Naive thymus-derived CD8-positive, alpha-beta T cell (primary cell): ENCODE data around the gene RNF217. TPM values are rescaled to one million over a fixed set of nuclear protein-coding genes. Genes with fewer than 3 reads are reported as not detected.
"Not testable (repeated sequence)": the region's sequence is repeated elsewhere in the genome, so short reads cannot be mapped to it uniquely, and the experiment has no call there.

Source experiments
- ATAC-seq, 2 donors: fragments of 150-1000 bp; cut with Tn5 transposase in 1 of 2; sonication (Bioruptor Pico), chemical (Tn5 transposase) in 1 of 2; 1 replicate in 1 of 2; 2 replicates in 1 of 2; pipeline ENCODE4 v1.10.0; 2021; ENCODE audit warnings: mild to moderate bottlenecking in 2 of 2, moderate library complexity in 2 of 2
- POLR2A ChIA-PET: fragments of 350-600 bp; sonication (Branson Sonifier 250); formaldehyde crosslinking; loops from one replicate; lab custom pipeline; 2021; ENCODE audit warnings: antibody characterized with exemption; lab: Charles Lee
- DNase-seq, 10 donors: peaks; one replicate each; pipeline versions ENCODE4 v3.0.0 to v3.0.0-alpha.2; 2020 to 2022
- H3K27ac Mint-ChIP-seq, 10 donors: one replicate each; pipeline ENCODE4 v1.8.0; 2020 to 2022; ENCODE audit warnings: mild to moderate bottlenecking in 10 of 10, mixed read lengths in 10 of 10, moderate library complexity in 4 of 10, inconsistent platforms in 1 of 10
- H3K27me3 Mint-ChIP-seq, 5 donors: one replicate each; pipeline ENCODE4 v1.8.0; 2021 to 2022; ENCODE audit warnings: mixed read lengths in 5 of 5
- H3K36me3 Mint-ChIP-seq, 3 donors: one replicate each; pipeline ENCODE4 v1.8.0; 2020 to 2022; ENCODE audit warnings: mixed read lengths in 3 of 3, mild to moderate bottlenecking in 2 of 3, inconsistent platforms in 1 of 3
- H3K4me1 Mint-ChIP-seq, 4 donors: one replicate each; pipeline ENCODE4 v1.8.0; 2021 to 2022; ENCODE audit warnings: mixed read lengths in 4 of 4
- H3K4me3 Mint-ChIP-seq, 10 donors: one replicate each; pipeline ENCODE4 v1.8.0; 2020 to 2022; ENCODE audit warnings: mild to moderate bottlenecking in 10 of 10, mixed read lengths in 10 of 10, moderate library complexity in 6 of 10, inconsistent platforms in 1 of 10
- H3K9me3 Mint-ChIP-seq, 9 donors: one replicate each; pipeline ENCODE4 v1.8.0; 2020 to 2022; ENCODE audit warnings: mixed read lengths in 9 of 9, mild to moderate bottlenecking in 3 of 9, inconsistent platforms in 1 of 9, moderate library complexity in 1 of 9
- polyA plus RNA-seq, 3 donors: library from polyadenylated mRNA; unstranded; fragments of 300-500 nt; fragmentation: Illumina TruSeq; gene quantifications; one replicate each; pipeline ENCODE4 v1.2.3, GENCODE V29; 2021
- total RNA-seq, 8 experiments: library from RNA in 2 of 8; stranded (reverse) in 2 of 8; gene quantifications; one replicate each; pipeline ENCODE4 v1.2.3 and lab custom pipeline; 2021 to 2026

The RNF217 gene
- total and polyA plus RNA-seq, 5 experiments from 2014 or later = 0.05 TPM; not detected in 4

- H3K4me3 Mint-ChIP-seq, H3K4me1 Mint-ChIP-seq, H3K36me3 Mint-ChIP-seq, ATAC-seq, H3K27me3 Mint-ChIP-seq, H3K9me3 Mint-ChIP-seq, POLR2A ChIA-PET, H3K27ac Mint-ChIP-seq, DNase-seq: not testable (repeated sequence)
Measured at GRCh38 chr6:125036486-125036885, 74.2 kb downstream of the RNF217 start.

DNA sequence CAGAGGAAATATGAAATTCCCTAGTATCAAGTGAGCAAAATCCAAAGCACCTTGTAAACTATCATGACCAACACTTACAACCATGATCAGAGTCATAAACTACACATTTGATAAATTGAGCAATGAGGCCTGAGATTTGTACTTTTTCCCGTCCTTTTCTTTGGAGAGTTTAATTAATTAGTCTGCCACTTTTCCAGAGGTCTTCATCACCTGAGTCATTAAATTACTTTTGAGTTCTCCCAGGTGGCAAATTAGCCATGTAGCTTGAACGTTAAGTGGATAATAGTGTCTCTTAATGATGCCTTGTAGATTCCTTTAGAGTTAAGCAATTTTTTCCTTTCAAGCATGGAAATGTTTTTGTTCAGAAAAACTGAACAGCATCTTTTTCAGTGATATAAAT, 75.6 kb downstream of the RNF217 start:
- no peak for DNase-seq
- Mint-ChIP-seq H3K4me3 (no peak overlapping the region), H3K9me3 (peaks cover 0 to 6% (median 1%) of the 10 kb centered on the region in 9 donors), H3K36me3 (no peaks in the 10 kb centered on the region), H3K4me1 (no peaks in the 10 kb centered on the region), H3K27ac (no peak overlapping the region), H3K27me3 (peaks cover 0 to 10% (median 0%) of the 10 kb centered on the region in 5 donors)
- no peak for ATAC-seq
- POLR2A ChIA-PET = no interaction called here

DNA sequence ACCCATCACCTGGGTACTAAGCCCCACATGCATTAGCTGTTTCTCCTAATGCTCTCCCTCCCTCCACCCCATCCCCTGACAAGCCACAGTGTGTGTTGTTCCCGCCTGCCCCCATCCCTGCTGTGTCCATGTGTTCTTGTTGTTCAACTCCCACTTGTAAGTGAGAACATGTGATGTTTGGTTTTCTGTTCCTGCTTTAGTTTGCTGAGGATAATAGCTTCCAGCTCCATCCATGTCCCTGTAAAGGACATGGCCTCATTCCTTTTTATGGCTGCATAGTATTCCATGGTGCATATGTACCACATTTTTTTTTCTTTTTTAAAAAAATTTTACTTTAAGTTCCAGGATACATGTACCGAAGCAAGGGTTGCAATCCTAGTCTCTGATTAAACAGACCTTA, 76.7 kb downstream of the RNF217 start:
- no peak overlapping the region for H3K4me3 Mint-ChIP-seq
- POLR2A ChIA-PET = no interaction called here
- peaks cover 0 to 10% (median 0%) of the 10 kb centered on the region in 5 donors for H3K27me3 Mint-ChIP-seq
- H3K27ac Mint-ChIP-seq = no peak overlapping the region
- H3K4me1 Mint-ChIP-seq = no peaks in the 10 kb centered on the region
- ATAC-seq (no peak), DNase-seq (no peak)
- H3K9me3 Mint-ChIP-seq = peaks cover 0 to 6% (median 1%) of the 10 kb centered on the region in 9 donors
- no peaks in the 10 kb centered on the region for H3K36me3 Mint-ChIP-seq

DNA sequence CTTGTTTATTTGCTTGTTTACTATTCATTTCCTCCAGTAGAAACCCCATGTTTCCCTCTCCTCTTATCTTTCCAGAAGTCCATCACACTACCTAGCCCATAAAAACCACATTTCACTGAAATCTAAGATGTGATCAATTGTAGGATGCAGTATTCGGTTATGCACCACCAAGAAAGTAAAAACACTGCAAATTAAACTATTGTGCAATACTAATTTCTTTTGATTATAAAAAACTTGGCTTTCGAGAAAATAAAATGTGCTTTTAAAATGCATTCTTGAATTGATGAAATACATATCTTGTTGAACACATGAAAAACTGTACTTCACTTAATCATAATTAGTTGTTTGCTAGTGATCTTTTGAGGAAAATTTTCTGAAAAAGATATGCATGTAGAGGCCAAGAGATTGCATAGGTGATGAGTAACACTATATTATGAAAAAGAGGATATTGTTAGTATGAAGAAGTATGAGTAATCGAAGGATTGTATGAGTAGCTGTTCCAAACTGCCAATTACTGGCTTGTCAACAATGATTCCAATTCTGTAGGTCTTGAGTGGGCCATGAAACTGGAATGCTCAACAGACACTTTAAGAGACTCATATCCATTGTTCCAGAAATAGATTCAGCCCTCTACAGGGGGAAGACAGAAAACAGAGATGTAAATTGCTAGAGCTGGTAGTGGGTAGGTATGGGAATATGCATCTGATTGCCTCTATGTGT, 79.7 kb downstream of the RNF217 start:
- Mint-ChIP-seq H3K9me3 (peaks cover 0 to 6% (median 1%) of the 10 kb centered on the region in 9 donors), H3K27ac (no peak overlapping the region), H3K4me1 (no peaks in the 10 kb centered on the region), H3K4me3 (no peak overlapping the region), H3K36me3 (no peaks in the 10 kb centered on the region), H3K27me3 (peaks cover 0 to 7% (median 0%) of the 10 kb centered on the region in 5 donors)
- ATAC-seq (no peak), DNase-seq (no peak)
- POLR2A ChIA-PET = no interaction called here

DNA sequence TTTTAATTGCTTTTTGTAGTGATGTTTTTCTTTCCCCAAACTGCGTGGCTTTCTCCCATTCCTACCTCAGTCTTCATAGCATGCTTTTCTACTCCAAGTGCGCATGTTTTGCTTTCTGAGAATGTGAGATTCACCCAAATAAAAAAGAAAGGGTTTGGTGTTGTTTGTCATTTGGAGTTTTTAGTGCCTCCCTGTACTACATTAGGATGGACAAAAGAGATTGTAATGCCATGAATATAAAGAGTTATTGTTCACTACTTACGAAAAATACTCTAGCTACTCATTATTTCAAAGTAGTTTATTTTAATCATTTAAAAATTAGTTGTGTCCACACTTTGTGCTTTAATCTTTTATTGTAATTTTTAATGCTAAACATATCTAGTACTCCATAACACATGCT, 81.8 kb downstream of the RNF217 start:
- H3K27ac Mint-ChIP-seq = no peak overlapping the region
- ATAC-seq = no peak
- POLR2A ChIA-PET = interaction anchor here (0.6 kb wide), 1 partner anchor 61 kb away, joined by 3 read pairs; no protein-coding TSS in a partner anchor
- peaks cover 0 to 2% (median 0%) of the 10 kb centered on the region in 9 donors for H3K9me3 Mint-ChIP-seq
- DNase-seq = no peak
- H3K36me3 Mint-ChIP-seq = no peaks in the 10 kb centered on the region
- peaks cover 0 to 6% (median 0%) of the 10 kb centered on the region in 5 donors for H3K27me3 Mint-ChIP-seq
- H3K4me1 Mint-ChIP-seq = no peaks in the 10 kb centered on the region
- H3K4me3 Mint-ChIP-seq = no peak overlapping the region

DNA sequence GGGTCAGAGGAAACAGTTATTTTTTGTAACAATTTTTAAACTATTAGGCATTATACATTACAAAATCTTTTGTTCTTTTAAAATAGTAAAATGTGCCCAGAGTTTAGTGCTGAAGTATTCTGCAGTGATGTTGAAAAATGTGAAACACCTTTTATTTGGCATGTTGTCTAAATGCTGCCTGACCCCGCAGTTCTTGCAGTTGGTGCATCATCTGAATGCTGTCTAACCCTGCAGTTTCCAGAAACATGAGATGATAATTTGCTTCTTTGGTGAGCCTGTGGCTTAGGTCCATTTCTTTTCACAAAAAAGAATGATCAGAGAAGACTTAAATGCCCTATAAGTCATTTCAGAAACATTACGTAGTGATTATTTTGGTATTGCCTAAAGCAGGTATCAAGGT, 82.4 kb downstream of the RNF217 start:
- Mint-ChIP-seq H3K36me3 (no peaks in the 10 kb centered on the region), H3K9me3 (no peaks in the 10 kb centered on the region), H3K27ac (no peak overlapping the region), H3K4me3 (no peak overlapping the region), H3K4me1 (no peaks in the 10 kb centered on the region), H3K27me3 (peaks cover 0 to 2% (median 0%) of the 10 kb centered on the region in 5 donors)
- no peak for ATAC-seq
- no peak for DNase-seq
- POLR2A ChIA-PET = no interaction called here

GRCh38 chr6:125046107-125046925, 84.1 kb downstream of the RNF217 start:
- no peaks in the 10 kb centered on the region for H3K9me3 Mint-ChIP-seq
- ATAC-seq (no peak), DNase-seq (no peak)
- H3K36me3 Mint-ChIP-seq = no peaks in the 10 kb centered on the region
- H3K27me3 Mint-ChIP-seq = no peaks in the 10 kb centered on the region
- no peak overlapping the region for H3K27ac Mint-ChIP-seq
- no peaks in the 10 kb centered on the region for H3K4me1 Mint-ChIP-seq
- H3K4me3 Mint-ChIP-seq = no peak overlapping the region
- POLR2A ChIA-PET = no interaction called here

GRCh38 chr6:125048274-125048673, 86.0 kb downstream of the RNF217 start:
- Mint-ChIP-seq H3K4me1 (no peaks in the 10 kb centered on the region), H3K9me3 (no peaks in the 10 kb centered on the region), H3K27ac (no peak overlapping the region), H3K4me3 (no peak overlapping the region), H3K27me3 (no peaks in the 10 kb centered on the region), H3K36me3 (no peaks in the 10 kb centered on the region)
- ATAC-seq = no peak
- no peak for DNase-seq
- POLR2A ChIA-PET = no interaction called here

DNA sequence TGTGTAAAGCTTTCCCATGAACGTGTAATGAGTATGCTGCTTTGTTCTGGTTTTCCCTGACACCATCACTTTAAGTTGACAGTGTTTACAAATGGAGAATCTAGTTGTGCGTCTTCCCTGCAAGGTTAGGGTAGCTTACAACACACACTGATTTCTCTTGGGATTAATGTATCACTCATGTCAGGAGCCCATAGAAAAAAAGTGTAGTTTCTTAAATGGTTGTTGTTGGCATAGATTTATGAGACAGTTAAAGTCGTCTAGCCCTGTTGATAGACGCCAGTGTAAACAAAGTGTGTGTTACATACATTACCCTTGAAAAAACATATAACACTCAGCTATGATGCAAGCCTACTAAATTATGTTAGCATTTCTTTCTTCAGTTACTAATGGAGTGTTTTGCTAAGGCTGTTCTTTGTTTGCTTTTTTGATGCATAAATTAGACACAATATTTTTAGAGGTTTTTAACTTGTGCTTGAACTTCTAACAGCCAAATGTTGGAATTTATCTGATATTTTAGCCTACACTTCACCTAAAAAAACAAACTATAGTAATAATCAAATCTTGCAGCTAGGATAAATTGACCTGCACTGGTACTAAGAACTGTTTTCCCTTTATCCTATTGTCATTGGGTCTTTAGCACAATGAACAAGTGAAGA, 88.6 kb downstream of the RNF217 start:
- POLR2A ChIA-PET = no interaction called here
- no peak for ATAC-seq
- no peaks in the 10 kb centered on the region for H3K4me1 Mint-ChIP-seq

DNA sequence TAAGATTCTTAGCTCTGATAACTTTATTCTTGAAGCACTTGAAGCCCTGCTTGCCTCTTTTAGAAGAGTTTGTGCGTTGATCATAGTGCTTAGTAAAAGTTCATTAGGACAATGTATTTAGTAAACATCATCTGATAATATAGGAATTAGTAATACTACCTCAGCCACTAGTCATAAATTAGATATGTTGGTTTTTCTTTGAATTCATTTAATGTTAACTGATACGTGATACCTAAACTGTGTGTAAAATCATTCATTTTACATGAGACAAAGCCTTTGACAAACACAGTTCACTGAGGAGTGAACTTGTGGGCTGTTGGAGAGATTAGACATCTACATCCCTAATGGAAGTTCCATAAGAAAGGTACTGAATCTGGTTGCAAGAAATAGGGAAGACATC, 91.6 kb downstream of the RNF217 start:
- no peak for ATAC-seq
- Mint-ChIP-seq H3K27me3 (no peaks in the 10 kb centered on the region), H3K9me3 (no peaks in the 10 kb centered on the region), H3K4me1 (no peaks in the 10 kb centered on the region), H3K36me3 (no peaks in the 10 kb centered on the region), H3K27ac (no peak overlapping the region), H3K4me3 (no peak overlapping the region)
- POLR2A ChIA-PET = no interaction called here
- DNase-seq = no peak

More for the DNA sequence above, 88.6 kb downstream of the RNF217 start:
- Mint-ChIP-seq H3K36me3 (no peaks in the 10 kb centered on the region), H3K9me3 (no peaks in the 10 kb centered on the region), H3K27ac (no peak overlapping the region), H3K4me3 (no peak overlapping the region), H3K27me3 (no peaks in the 10 kb centered on the region)
- no peak for DNase-seq

GRCh38 chr6:125054331-125054730, 92.1 kb downstream of the RNF217 start:
- Mint-ChIP-seq H3K27ac (no peak overlapping the region), H3K9me3 (no peaks in the 10 kb centered on the region), H3K27me3 (no peaks in the 10 kb centered on the region), H3K4me3 (no peak overlapping the region), H3K4me1 (no peaks in the 10 kb centered on the region), H3K36me3 (no peaks in the 10 kb centered on the region)
- POLR2A ChIA-PET = no interaction called here
- DNase-seq (no peak), ATAC-seq (no peak)

- no peak overlapping the region for H3K4me3 Mint-ChIP-seq
- DNase-seq (no peak), ATAC-seq (no peak)
- no peaks in the 10 kb centered on the region for H3K27me3 Mint-ChIP-seq
- H3K9me3 Mint-ChIP-seq = no peaks in the 10 kb centered on the region
- H3K36me3 Mint-ChIP-seq = no peaks in the 10 kb centered on the region
- POLR2A ChIA-PET = interaction anchor here (0.6 kb wide), 1 partner anchor 38 kb away, joined by 6 read pairs; no protein-coding TSS in a partner anchor
- no peak overlapping the region for H3K27ac Mint-ChIP-seq
- H3K4me1 Mint-ChIP-seq = no peaks in the 10 kb centered on the region
Measured at GRCh38 chr6:125057392-125058246, 95.4 kb downstream of the RNF217 start.
